Keratinocyte (primary cell): ENCODE data around the gene FGF2.

Source experiments
- CTCF ChIP-seq, 3 experiments: IDR thresholded peaks in 1 of 3; conservative IDR thresholded peaks in 1 of 3; optimal IDR thresholded peaks in 1 of 3; 2 replicates in 2 of 3; 3 replicates in 1 of 3; pipeline versions ENCODE3 to v1.5.1; 2011; ENCODE audit warnings: low read length in 3 of 3, mild to moderate bottlenecking in 3 of 3, moderate library complexity in 2 of 3, control low read depth in 1 of 3, inconsistent platforms in 1 of 3; ENCODE audit not compliant: insufficient read depth in 2 of 3; ENCODE audit errors: extremely low read depth in 1 of 3
- EZH2 ChIP-seq: IDR thresholded peaks from one replicate; pipeline ENCODE4 v1.6.1; 2012; ENCODE audit warnings: inconsistent platforms, mild to moderate bottlenecking, low read length, moderate library complexity

- no peak for TF ChIP-seq CTCF (optimal IDR thresholded peaks at IDR 0.05 in 1 of 3, IDR thresholded peaks at IDR 0.05 in 1 of 3, conservative IDR thresholded peaks at IDR 0.05 in 1 of 3; ENCODE audit: extremely low read depth in 1 of 3, insufficient read depth in 2 of 3, low read length in 3 of 3)
- TF ChIP-seq EZH2, result no peak
These were observed 57.9 kb downstream of the FGF2 start for GRCh38 chr4:122884499-122884898.
